Stimulated activated CD8-positive, alpha-beta memory T cell treated with anti-CD3 and anti-CD28 coated beads, Interleukin-2, amount 100 ng/mL, for 1 hour (primary cell): Measurements from ENCODE around the gene WDR90.
"Not testable (repeated sequence)": the region's sequence is repeated elsewhere in the genome, so short reads cannot be mapped to it uniquely, and the experiment has no call there.

Experiments
- DNase-seq, 2 donors: peaks; one replicate each; pipeline ENCODE4 v3.0.0-alpha.2; 2020; ENCODE audit warnings: low read depth in 2 of 2

The WDR90 gene

GRCh38 chr16:689175-689897 is 40.2 kb downstream of the WDR90 start:
- no peak for DNase-seq

GRCh38 chr16:691242-691641 is 42.1 kb downstream of the WDR90 start:
- not testable (repeated sequence) for DNase-seq

- no peak for DNase-seq
Observed at GRCh38 chr16:692356-693108, 43.4 kb downstream of the WDR90 start.

- no peak for DNase-seq
Observed at GRCh38 chr16:693364-693763, 44.2 kb downstream of the WDR90 start.

- DNase-seq = no peak
Observed at GRCh38 chr16:693766-694165, 44.6 kb downstream of the WDR90 start.

GRCh38 chr16:694187-694862 is 45.2 kb downstream of the WDR90 start:
- no peak for DNase-seq

- no peak for DNase-seq
Observed at GRCh38 chr16:694863-695354, 45.7 kb downstream of the WDR90 start.

GRCh38 chr16:695355-696089 is 46.4 kb downstream of the WDR90 start:
- DNase-seq = peak; percentile 29 to 42

GRCh38 chr16:698911-699671 is 49.9 kb downstream of the WDR90 start:
- no peak for DNase-seq

GRCh38 chr16:700684-701584 is 51.8 kb downstream of the WDR90 start:
- DNase-seq = no peak

- DNase-seq = no peak
Observed at GRCh38 chr16:702341-702740, 53.2 kb downstream of the WDR90 start.

- no peak for DNase-seq
Observed at GRCh38 chr16:703406-703805, 54.2 kb downstream of the WDR90 start.

- DNase-seq = no peak
Observed at GRCh38 chr16:704047-704446, 54.9 kb downstream of the WDR90 start.

GRCh38 chr16:704552-705380 is 55.6 kb downstream of the WDR90 start:
- DNase-seq = no peak

- DNase-seq = no peak
Observed at GRCh38 chr16:705431-706188, 56.4 kb downstream of the WDR90 start, which contains the start of gene FBXL16. FBXL16 (minus strand) TSS chr16:705801; CDS start chr16:697405, 8,396 bp downstream.

GRCh38 chr16:706189-707061 is 57.3 kb downstream of the WDR90 start:
- DNase-seq = no peak

GRCh38 chr16:707062-707538 is 57.9 kb downstream of the WDR90 start:
- DNase-seq = no peak
